ENCODE data around the gene SLC34A3.

SLC34A3 gene

DNA sequence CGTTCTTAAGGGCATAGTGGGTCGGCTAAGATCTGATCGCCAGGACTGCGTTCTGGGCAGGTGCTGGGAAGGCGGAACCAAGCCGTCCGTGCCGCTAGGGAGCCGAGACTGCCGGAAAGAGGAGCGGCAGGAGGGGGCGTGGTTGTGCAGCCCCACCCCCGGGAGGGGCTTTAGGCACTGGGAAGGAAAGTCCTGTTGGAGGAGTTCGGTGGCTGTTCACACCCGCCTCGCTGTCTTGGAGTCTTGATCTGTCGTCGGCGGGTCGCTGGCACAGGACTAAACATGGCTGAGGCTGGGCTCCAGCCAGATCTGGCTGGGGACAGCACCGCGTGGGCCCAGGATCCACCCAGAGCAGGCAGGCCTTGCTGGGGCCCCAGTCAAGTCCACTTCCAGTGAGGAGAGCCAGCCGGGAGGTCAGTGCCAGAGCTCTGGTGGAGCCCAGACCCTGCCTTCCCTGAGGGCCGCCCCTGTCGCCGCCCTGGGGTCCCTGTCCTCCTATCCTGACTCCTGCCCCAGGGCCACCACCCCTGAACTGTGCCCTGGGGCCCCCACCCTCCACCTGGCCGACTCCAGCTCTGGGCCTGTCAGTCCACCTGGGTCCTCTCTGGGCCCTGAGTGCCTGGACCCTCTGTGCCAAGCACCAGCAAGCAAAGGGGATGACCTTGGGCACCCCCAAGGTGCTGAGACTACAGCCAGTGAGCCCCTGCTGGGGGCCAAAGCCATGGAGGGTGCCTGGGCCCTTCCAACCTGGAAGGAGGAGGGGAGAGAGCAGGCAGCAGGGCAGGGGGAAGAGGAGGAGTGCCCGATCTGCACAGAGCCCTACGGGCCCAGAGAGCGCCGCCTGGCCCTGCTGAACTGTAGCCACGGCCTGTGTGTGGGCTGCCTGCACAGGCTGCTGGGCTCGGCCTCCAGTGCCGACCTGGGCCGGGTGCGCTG is 13.2 kb upstream of the SLC34A3 start:
- DNase-seq (ENCODE audit: low read depth in 1 of 2, low spot score in 1 of 2) = no peak

DNA sequence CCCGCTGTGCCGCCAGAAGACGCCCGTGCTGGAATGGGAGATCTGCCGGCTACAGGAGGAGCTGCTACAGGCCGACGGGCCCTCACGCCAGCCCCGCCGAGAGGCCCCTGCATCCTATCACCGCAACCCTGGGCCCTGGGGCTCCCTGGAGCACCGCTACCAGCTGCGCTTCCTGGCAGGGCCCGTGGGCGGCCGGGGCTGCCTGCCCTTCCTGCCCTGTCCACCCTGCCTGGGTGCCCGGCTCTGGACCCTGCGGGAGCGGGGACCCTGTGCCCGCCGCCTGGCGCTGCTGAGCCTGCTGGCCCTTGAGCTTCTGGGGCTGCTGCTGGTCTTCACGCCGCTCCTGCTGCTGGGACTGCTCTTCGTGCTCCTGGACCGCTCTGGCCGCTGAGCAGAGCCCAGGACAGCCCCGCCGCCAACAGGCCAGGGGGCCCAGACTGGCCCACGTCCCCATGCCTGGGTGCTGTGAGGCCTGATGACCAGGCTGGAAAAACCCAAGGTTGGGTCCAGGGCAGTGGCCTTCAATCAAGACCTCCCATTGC is 12.4 kb upstream of the SLC34A3 start:
- DNase-seq (ENCODE audit: low read depth in 1 of 2, low spot score in 1 of 2) = no peak

DNA sequence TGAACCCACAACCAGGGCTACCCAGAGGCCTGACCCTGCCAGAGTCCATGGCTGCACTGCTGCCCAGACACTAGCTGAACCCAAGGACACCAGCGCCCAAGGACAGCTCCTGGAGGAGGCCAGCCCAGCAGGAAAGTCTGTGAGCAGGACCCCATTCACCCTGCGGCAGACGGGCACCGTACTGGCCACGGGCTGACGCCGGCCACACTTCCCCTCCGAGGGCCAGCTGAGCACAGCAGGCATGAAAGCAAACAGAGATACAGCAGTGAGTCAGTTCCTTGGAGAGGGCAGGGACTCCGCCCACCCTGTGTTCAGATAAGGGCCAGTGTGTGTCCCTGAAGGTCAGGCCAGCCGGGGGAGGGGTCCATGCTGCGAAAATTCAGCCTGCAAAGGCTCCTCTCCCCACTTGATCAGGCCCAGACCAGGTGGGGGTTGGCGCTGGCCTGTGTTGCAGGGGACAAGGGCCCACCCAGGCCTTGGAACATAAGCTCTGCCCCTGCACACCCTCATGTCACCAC is 11.9 kb upstream of the SLC34A3 start:
- DNase-seq (ENCODE audit: low read depth in 1 of 2, low spot score in 1 of 2) = no peak

DNA sequence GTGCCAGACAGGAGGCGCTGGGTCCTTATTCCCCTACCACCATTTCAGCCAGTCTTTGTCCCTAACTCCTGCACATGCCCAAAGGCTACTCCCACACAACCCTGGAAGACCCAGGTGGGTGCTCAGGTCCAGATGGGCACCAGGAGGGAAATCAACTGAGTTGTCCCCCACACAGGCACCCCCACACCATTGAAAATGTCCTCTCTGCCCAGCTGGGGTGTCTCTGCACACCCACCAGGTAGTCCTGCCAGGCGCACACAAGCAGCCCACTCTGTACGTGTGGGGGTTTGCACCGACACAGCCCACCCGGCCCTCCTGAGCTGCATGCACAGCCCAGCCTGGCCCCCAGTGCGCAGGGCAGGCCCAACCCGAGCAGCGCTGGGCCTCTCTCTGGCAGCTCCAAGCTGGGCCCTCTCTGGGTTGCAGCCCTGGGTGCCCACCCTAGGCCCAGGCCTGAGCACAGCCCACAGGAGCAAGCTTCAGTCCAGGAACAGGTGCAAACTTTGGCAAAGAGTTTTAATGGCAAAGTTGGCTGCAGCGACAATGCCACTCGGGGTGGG is 10.9 kb upstream of the SLC34A3 start:
- DNase-seq (ENCODE audit: low read depth in 1 of 2, low spot score in 1 of 2) = no peak

DNA sequence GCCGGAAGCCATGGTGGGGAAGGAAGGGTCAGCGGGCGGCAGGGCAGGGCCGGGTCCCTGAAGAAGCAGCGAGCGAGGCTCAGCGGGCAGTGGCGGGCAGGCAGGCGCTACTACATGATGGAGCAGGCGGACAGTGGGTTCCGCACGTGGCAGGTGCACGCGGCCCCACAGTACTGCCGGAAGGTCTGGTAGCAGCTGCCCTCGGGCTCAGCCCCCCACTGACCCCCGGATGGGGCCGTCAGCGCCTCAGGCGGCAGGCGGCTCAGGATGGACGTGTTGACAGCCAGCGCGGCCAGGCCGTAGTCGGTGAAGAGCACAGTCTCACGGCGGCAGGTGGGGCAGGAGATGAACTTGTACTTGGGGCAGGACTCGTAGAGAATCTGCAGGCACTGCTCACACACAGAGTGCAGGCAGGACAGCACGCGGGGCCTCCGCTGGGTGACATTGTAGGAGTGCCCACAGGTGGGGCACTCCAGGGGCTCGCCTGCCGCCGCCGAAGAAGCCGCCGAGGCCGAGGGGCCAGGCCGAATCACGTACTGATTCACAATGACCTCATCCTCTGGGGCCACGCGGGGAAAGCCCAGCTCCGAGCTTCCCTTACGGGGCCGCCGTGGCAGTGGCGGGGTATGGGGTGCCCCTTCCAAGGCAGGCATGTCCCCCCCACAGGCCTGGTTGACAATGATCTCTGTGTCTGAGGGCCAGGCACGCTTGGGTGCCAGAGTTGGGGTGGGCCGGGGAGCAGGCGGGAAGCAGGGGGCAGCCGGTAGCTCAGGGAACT is 10.2 kb upstream of the SLC34A3 start:
- DNase-seq (ENCODE audit: low read depth in 1 of 2, low spot score in 1 of 2) = no peak

DNA sequence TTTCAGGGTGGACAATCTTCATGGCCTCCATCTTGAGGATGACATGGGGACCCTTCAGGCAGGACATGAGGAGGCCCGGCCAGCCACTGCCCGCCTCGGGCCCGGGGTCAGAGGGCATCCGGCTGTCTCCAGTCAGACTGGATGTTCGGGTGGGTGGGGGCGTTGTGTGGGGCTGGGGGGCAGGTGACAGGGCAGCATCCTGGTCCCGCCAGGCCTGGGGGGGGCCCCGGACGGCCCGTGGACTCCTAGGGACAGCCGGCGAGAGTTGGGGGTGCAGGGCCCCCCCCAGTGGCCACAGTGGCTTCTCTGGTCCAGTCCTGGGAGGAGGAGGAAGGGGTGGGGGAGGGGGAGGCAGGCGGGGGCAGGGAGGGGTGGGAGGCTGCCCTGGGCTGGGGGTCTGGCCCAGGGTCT is 9.6 kb upstream of the SLC34A3 start:
- DNase-seq (ENCODE audit: low read depth in 1 of 2, low spot score in 1 of 2) = no peak

DNA sequence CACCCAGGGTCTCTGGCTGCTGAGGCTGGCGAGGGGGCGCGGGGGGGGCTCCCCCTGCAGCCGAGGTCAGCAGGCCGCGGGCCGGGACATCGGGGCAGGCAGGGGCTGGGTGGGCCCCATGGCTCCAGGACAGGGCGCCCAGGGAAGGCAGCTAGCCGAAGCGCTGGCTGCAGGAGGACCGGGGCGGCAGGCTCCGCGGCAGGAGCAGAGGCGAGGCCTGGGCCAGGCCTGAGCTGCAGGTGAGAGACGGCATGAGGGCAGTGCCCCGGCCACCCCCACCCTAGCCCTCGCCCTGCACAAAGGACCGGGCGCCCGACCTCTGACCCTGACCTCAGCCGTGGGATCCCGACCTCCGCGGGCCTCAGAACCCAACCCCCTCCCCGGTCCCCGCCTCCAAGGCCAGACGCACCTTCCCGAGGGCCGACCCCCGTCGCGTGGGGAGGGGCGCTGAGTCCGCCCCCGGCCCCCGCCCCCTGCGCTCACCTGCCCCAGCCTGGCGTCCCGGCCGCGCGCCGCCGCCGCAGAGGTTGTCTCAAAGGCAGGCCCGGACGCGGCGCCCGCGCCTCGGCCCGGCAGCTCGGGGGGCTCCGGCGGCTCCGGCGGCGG is 9.1 kb upstream of the SLC34A3 start:
- no peak for DNase-seq (ENCODE audit: low read depth in 1 of 2, low spot score in 1 of 2)

DNA sequence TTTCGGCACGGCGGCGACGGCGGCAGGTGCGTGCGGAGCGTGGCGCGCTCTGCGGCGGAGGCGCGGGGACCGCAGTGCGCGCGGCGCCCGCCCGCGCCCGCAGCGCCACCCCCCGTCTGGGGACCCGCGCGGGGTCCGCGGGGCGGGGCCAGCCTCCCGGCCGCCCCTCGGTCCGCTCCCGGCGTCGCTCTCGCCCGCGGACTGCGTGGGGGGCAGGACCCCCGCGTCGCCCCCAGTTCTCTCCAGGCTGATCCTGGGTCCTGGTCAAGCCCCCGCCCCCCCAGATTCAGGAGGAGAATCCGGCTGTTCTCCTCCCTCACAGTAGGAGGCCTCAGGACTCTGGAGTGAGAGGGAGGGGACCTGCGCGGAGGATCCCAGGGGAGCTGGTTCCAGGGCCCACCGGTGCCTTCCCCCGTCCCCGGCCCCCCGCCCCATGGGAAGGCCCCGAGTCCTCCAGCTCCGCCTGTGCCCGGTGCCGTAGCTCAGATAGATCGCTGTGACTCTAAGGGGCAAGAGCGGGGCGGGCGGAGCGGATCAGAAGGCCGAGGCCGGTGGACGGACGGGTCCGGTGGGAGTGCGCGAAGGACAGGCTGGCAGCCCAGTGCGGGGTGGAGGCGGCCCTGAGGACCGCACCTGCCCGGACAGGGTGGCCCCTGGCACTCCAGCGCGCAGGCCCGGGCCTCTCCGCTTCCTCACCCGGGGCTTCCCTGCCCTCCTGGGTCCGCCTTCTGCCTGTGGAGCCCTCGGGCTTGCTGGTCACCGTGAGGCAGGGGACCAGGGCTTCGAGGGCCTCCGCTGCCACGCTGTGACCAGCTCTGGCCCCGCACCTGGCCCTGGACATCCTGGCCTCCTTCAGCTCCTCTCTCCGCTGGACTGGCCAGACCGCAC is 8.3 kb upstream of the SLC34A3 start, which contains the start of gene RNF208:
Gene RNF208 (minus strand): TSS at position 51 of the 888 bp plus-strand sequence. CDS start 1,028 bp downstream, outside the sequence.
- no peak for DNase-seq (ENCODE audit: low read depth in 1 of 2, low spot score in 1 of 2)

DNA sequence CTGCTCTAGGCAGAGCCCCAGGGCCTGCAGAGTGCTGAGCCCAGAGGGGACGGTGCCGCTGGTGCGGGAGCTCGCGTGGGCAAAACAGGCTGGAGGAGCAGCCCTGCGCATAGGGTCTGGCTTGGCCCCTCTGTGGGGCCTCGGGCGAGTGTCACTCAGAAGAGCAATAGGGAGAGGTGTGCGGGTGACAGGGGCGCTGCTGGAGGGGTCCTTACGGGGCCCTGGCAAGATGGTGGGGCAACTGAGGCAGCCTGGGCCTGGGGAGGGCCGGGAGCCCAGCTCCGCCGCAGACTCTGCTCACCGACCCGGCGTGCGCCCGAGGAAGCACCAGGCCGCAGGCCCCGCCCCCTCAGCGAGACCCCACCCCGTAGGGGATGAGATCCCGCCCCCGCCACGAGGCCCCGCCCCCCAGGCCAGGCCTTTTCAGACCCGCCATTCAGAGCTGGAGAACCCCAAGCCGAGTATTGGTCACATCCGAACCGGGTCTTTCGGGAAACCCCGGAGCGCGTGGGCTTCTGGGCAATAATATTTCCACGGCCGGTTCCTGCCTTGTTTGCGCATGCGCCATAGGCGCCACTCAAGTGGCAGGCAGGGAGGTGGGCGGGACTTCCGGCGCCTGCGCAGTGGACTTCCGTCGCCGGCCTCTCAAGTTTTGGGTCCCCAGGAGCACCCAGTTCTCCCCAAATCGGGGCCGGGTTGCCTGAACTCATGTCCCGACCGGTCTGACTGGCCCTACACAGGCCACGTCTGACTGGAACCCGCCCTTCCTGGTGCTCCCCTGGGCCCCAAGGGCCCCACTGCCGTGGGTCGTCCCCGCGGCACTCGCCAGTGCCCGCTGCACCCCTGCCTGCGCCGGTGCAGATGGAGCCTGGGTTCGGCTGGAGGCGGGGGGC is 7.4 kb upstream of the SLC34A3 start:
- peak; percentile 97 to 99 for DNase-seq (ENCODE audit: low read depth in 1 of 2, low spot score in 1 of 2)

DNA sequence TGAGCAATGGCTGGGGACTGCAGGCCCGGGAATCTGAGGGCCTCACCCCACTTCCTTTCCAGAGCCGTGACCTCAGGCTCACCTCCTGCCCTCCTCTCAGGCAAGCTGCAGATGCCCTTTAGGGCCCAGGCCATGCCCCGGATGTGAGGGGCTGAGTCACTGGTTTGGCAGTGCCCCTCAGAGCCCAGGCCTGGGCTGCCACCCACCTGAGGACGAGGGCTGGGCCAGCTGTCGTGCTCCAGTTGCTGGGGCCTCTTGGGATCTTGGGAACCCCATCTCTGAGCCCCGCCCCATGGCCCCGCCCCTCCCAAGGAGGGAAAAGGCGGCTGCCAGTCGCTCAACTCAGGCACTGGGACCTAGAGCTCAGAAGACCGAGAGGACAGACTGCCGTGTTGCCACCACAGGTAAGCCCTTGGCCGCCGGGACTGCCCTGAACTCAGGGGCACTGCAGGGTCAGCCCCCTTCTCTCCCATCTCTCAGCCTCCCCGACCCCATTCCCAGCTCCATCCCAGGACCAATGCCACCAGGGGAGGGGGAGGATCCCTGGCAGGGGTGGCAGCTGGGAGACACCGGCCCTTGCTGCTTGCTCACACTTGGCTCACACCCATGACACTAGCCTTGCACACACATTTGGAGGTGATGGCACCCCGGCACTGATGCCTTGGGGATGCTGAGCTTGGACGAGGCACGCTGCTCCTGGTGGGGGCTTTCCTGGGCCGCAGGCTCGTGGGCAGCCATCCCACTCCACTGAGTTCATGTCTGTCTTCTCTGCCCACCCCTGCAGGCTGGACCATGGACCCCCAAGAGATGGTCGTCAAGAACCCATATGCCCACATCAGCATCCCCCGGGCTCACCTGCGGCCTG is 5.6 kb upstream of the SLC34A3 start, which contains the start of gene CYSRT1:
Gene CYSRT1 (plus strand): TSS at position 345 of the 865 bp plus-strand sequence. CDS start 448 bp downstream, at position 793.
- DNase-seq (ENCODE audit: low read depth in 1 of 2, low spot score in 1 of 2) = no peak

DNA sequence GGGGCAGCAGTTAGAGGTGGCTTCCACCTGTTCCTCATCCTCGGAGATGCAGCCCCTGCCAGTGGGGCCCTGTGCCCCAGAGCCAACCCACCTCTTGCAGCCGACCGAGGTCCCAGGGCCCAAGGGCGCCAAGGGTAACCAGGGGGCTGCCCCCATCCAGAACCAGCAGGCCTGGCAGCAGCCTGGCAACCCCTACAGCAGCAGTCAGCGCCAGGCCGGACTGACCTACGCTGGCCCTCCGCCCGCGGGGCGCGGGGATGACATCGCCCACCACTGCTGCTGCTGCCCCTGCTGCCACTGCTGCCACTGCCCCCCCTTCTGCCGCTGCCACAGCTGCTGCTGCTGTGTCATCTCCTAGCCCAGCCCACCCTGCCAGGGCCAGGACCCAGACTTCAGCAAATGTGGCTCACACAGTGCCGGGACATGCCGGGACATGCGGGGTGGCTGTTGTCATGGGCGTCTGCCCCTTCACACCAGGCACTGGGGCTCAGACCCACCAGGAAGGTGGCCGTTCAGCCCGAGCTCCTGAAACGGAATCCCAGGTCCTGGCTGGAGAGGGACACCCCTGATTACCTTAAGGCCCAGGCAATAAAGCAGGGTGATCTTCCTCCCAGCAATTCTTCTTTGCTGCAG is 4.9 kb upstream of the SLC34A3 start:
- DNase-seq (ENCODE audit: low read depth in 1 of 2, low spot score in 1 of 2) = no peak

DNA sequence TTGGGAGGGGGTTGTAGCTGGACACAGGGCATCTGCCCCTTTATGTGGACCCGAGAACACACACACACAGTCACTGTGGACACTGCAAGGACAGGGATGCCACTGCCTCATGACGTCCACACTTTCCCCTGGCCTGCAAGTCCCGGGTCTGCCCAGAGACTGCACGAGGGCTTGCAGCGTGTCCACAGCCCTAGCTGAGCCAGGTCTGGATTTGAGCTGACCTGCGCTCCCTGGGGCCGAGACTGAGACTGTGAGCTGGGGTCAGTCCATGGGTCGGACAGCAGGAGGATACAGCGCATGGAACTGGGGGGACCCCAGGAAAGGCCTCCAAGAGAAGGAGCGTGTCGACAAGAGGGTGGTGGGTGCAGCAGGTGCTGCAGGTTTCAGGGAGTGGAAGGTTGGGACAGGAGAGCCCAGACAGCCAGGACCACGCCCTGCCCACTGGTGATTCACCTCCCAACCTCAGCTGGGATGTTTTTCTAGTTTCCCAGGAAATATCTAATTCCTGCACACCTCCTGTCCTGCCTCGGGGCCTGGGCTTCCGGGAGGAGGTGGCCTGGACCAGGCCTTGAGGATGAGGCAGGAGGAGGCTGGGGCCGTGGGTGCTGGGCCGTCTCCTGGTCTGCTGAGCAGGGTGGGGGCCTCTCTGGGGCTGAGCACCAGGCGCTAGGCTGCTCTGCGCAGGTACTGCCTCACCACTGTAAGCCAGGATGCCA is 4.2 kb upstream of the SLC34A3 start:
- no peak for DNase-seq (ENCODE audit: low read depth in 1 of 2, low spot score in 1 of 2)

DNA sequence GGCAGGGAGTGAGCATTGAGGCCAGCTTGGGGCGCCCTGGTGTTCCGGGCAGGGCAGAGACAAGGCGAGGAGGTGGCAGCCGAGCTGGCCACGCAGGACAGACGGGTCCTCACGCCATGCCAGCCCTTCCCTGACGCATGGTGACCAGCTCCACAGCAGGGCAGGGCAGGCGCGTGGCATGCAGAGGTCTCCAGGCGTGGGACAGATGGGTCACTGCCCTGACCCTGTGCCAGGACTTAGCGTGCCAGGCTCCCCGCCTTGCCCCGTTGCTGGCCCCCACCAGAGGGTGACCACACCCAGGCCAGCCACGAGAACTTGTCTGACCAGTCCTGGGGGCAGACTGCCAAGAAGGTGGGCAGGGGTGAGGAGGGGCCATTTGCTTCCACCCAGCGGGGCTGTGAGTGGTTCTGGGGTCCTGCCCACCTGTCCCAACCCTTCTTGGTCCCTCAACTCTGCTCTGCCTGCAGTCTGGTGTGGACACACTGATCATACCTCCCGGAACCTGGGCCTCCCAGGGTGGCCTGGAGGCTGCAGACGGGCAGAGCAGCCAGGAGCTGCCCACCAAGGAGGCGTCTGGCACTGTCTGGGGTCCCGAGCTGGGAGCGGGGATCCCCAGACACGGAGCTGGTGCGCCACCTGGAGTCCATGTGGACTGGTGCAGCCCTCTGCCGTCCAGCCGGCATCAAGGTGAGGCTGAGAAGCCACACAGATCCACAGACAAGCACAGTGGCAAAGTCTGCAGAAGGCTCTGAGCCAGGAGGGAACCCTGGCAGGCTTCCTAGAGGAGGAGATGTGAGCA is 3.4 kb upstream of the SLC34A3 start, which contains the start of gene RNF224:
Gene RNF224 (plus strand): TSS at position 449 of the 799 bp plus-strand sequence. CDS start 834 bp downstream, outside the sequence.
- DNase-seq (ENCODE audit: low read depth in 1 of 2, low spot score in 1 of 2) = peak; percentile 61 to 74

DNA sequence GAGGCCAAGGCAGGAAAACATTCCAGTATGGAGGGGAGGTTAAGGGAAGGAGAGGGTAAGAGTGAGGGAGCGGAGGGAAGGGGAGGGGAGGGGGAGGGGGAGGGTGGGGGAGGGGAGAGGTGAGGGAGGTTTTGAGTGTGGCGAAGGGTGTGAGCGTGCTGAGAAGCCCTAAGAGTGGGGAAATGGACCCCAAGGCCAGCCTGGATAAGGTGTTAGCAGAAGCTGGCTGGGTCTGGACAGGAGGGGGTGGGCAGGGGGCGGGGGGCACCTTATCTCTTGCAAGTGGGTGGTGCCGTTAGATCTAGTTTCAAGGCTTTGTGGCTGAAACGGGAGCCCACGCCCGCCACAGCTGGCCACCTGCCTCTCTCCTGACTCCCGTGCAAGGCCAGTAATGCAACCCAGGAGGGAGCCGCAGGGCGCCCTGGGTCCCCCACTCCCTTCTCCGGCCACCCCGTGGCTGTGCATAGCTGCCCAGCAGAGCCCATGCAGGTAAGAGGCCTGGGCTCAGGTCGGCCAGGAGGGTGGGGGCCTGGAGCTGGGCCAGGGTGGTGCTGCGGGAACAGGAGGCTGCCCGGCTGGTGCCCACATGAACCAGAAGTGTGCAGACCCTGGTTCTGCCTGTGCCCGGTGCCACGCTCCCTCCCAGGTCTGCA is 2.7 kb upstream of the SLC34A3 start:
- DNase-seq (ENCODE audit: low read depth in 1 of 2, low spot score in 1 of 2) = no peak

DNA sequence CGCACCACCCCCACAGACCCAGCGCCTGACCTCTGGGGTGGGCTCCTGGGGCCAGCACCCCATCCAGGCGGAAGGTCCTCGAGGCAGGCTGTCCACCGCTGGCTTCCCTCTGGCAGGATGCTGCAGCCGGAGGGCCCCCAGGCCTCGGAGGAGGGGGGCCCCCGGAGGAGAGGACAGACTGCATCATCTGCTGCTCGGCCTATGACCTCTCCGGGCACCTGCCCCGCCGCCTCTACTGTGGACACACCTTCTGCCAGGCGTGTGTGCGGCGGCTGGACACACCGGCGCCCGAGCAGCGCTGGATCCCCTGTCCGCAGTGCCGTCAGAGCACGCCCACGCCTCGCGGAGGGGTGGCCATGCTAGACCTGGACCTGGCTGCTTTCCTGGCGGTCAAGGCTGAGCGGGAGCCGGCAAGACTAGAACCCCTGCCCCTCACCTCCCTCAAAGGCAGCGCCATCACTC is 2.2 kb upstream of the SLC34A3 start:
- no peak for DNase-seq (ENCODE audit: low read depth in 1 of 2, low spot score in 1 of 2)

All from activated CD4-positive, alpha-beta T cell treated with anti-CD3 and anti-CD28 coated beads, Interleukin-2, amount 50 U/mL, for 24 hours (primary cell).